ENCODE results near the gene MPRIP.

Gene MPRIP

DNA sequence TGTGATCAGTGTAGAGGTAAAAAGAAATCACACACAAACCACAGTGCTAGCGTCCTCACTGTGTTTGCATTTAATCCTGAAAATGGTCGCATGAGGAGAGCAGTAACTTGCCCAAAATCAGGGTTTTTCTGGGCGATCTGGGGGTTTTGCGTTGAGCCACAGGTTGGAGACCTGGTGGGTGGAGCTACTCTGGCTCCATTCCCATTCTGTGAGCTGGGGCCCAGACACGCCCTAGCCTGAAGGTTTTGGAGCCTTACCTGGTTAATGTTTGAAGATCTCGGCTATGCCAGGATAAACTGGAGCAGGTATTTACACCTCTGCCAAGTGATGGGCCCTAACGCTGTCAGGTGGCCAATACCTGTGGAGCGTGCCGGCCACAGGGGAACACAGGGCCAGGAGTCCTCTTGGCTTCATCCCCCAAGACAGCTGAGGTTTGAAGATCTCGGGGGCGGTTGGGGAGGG lies 48.4 kb downstream of the MPRIP start:
- no peak overlapping the region for H3K4me3 ChIP-seq (ENCODE audit: low read depth, low read length)
- TF ChIP-seq CTCF (IDR thresholded peaks at IDR 0.05; ENCODE audit: borderline replicate concordance, insufficient read depth, low read depth, low read length), result no peak

GRCh38 chr17:17091276-17091675 lies 49.0 kb downstream of the MPRIP start:
- H3K4me3 ChIP-seq (ENCODE audit: low read depth, low read length), result no peak overlapping the region

DNA sequence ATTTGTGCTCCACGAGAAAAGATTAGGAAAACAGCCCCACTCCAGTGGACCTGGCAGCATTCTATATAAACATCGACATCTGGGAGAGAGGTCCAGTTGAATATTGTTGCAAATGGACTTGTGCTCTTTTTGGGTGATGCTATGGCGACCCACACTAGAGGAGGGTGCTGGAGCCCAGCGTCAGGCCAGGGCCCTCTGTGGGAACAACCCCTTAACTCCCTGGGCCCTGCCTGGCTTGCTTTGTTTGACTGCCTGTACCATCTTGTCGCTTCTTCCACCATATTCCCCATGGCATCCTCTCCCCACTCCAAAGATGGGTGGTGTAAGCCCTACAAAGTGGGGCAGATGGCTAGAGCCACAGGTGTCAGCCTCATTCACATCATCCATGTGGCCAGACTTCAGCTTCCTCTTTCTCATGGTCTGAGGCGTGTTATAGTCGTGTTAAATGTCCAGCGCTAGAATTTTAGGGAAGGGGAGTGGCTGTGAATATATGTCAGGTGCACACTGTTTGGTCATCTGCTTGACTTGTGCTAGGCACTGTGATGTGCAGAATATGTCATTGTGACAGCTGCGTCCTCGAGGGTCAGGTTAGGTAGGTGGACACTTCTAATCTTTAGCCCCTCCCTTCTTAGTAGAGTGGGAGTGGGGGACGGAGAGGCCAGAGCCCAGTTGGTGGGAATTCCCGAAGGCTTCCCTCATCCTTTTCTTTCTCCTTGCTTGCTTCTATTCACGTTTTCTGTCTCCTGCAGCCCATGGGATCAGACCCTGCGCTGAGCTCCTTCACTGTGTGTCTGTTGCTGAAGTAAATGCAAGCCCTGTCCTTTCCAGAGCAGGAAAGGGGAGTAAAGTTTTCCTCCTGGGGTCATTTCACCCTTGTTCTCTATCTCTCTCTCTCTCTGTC lies 49.8 kb downstream of the MPRIP start:
- no peak overlapping the region for H3K4me3 ChIP-seq (ENCODE audit: low read depth, low read length)
- no peak for TF ChIP-seq CTCF (IDR thresholded peaks at IDR 0.05; ENCODE audit: borderline replicate concordance, insufficient read depth, low read depth, low read length)

More at GRCh38 chr17:17091276-17091675, 49.0 kb downstream of the MPRIP start:
- no peak for TF ChIP-seq CTCF (IDR thresholded peaks at IDR 0.05; ENCODE audit: borderline replicate concordance, insufficient read depth, low read depth, low read length)

- no peak overlapping the region for H3K4me3 ChIP-seq (ENCODE audit: low read depth, low read length)
- TF ChIP-seq CTCF (IDR thresholded peaks at IDR 0.05; ENCODE audit: borderline replicate concordance, insufficient read depth, low read depth, low read length), result no peak
Measured at GRCh38 chr17:17093764-17094163, 51.5 kb downstream of the MPRIP start.

DNA sequence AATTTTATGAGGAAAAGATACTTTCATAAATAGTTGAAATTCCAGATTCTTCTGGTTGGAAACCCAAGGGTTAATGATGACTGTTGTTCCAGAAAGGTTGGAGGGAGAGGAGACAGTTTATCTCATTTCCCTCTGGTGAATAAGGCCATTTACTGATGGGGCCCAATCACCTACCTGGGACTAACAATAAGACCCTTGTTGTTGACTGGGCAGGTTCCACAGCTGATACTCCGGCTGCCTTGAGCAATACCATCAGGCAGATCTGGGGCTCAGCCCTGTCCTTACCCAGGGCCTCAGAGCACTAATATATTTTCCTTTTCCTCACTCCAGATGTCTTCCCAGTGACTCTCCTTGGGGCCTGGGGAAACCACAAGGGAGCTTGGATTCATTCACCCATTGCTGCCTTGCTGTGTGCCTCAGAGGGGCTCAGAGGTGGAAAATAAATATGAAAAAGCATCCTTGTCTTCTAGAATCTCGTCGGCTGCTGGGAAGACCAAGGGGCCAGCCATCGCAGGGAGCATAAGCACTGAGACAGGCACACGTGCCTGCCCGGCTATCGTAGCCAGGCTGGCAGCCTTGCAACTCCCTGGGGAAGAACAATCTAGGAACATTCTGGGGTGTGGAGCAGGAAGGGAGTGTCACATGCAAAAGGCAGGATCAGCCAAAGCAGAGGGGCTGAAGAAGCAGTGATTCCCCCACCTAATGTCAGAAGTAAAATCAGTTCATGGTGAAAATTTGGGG lies 54.4 kb downstream of the MPRIP start:
- no peak for TF ChIP-seq CTCF (IDR thresholded peaks at IDR 0.05; ENCODE audit: borderline replicate concordance, insufficient read depth, low read depth, low read length)
- no peak overlapping the region for H3K4me3 ChIP-seq (ENCODE audit: low read depth, low read length)

- no peak for TF ChIP-seq CTCF (IDR thresholded peaks at IDR 0.05; ENCODE audit: borderline replicate concordance, insufficient read depth, low read depth, low read length)
- no peak overlapping the region for H3K4me3 ChIP-seq (ENCODE audit: low read depth, low read length)
Measured at GRCh38 chr17:17097763-17098345, 55.6 kb downstream of the MPRIP start.
